Measurements from ENCODE around the gene KIAA0408.

DNA sequence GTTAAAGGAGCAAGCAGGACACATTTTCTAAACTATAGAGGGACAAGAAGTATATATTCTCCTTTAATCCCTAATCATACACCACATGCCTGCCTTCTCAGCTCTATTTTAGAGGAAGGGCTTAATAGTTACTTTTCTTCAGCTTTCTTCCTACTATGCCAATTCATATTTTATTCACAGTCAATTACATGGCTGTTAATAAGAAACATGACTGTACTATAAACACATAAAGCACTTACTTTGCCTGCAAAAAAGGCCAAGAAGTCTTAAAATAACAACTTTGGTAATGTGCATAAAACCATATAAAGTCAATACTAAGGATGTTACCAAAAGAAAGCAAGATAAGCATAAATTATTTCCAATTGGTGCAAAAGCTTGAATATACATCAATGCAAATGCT lies 6.4 kb downstream of the KIAA0408 start:
- TF ChIP-seq CTCF (IDR thresholded peaks at IDR 0.05) (no peak), POLR2A (IDR thresholded peaks at IDR 0.05) (no peak)
